HG03159 (cell line): ENCODE measurements around the gene ATG16L2.
"Not testable (repeated sequence)": the region's sequence is repeated elsewhere in the genome, so short reads cannot be mapped to it uniquely, and the experiment has no call there.

Experiments
- ATAC-seq: cut with Tn5 transposase; IDR thresholded peaks from one replicate; pipeline ENCODE4 v1.9.1; 2021; ENCODE audit warnings: mild to moderate bottlenecking, moderate library complexity; ENCODE audit not compliant: unreplicated experiment

The ATG16L2 gene

DNA sequence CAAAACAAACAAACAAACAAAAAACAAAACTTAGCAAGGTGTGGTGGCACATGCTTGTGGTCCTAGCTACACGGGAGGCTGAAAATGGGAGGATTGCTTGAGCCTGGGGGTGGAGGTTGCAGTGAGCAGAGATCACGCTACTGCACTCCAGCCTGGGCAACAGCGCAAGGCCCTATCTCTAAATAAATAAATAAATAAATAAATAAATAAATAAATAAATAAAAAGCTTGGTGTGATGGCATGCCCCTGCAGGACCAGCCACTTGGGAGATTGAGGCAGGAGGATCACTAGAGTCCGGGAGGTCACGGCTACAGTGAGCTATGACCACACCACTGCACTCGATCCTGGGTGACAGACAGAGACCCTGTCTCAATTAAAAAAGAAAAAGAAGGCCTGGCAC is 11.4 kb upstream of the ATG16L2 start:
- no peak for ATAC-seq

DNA sequence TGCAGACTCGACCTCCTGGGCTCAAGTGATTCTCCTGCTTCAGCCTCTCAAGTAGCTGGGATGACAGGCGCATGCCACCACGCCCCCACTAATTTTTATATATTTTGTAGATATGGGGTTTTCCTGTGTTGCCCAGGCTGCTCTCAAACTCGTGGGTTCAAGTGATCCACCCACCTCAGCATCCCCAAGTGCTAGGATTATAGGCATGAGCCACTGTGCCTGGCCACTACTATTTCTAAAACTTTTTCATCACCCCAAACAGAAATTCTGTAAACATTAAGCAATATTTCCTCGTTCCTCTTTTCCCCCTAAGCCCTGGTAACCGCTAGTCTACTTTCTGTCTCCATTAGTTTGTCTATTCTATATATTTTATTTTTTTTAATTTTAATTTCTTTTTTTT is 9.0 kb upstream of the ATG16L2 start:
- ATAC-seq = no peak

DNA sequence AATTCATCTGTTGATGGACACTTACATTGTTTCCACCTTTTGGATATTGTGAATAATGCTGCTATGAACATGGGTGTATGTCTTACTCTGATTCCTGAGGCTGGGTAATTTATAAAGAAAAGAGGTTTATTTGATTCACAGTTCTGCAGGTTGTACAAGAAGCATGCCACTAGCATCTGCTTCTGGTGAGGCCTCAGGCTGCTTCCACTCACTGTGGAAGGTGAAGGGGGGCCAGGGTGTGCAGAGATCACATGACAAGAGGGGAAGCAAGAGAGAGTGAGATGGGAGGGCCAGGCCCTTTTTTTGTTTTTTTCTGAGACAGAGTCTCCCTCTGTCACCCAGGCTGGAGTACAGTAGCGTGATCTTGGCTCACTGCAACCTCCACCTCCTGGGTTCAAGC is 7.8 kb upstream of the ATG16L2 start:
- not testable (repeated sequence) for ATAC-seq

DNA sequence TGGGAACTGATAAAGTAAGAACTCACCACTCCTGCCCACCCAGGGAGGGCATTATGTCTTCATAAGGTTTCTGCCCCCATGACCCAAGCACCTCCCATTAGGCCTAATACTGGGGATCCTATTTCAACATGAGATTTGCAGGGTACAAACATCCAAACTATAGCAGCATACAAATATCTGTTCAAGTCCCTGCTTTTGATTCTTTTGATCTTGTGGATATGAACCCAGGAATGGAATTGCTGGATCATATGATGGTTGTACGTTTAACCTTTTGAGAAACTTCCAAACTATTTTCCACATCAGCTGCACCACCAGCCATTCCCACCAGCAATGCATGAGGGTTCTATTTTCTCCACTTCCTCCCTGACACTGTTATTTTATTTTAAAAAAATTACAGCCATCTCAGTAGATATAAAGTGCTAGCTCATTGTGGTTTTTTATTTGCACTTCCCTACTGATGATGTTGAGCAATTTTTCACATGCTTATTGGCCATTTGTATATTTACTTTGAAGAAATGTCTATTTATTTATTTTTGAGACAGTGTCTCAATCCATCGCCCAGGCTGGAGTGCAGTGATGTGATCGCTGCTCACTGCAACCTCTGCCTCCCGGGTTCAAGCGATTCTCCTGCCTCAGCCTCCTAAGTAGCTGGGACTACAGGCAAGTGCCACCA is 7.1 kb upstream of the ATG16L2 start:
- ATAC-seq = no peak

DNA sequence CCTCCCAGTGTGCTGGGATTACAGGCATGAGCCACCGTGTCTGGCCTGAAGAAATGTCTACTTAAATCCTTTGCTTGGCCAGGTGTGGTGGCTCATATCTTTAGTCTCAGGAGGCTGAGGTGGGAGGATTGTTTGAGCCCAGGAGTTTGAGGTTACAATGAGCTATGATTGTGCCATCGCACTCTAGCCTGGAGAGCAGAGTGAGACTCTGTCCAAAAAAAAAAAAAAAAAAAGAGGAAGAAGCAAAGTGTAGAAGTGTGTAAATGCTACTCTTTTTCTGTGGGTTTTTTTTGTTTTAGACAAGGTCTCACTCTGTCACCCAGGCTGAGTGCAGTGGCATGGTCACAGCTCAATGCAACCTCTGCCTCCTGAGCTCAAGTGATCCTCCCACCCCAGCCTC is 6.4 kb upstream of the ATG16L2 start:
- no peak for ATAC-seq

DNA sequence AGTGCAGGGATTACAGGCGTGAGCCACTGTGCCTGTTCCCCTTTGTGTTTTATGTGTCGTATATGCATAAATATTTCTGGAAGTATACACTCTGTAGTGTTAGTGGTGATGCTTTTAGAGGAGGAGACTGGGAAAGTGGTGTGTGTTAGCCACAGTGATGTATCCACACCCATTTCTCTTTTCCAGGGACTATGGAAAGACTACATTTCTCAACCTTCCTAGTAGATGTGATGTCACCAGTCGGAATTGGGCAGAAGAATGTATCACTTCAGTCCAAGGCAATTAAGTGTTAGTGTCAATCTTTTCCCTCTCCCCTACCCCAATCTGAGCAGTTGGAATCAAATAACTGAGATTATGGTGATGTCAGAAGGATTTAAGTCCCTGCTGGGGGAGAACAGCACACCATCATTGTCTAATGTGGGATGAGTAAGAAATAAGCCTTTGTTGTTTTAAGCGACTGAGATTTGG is 5.8 kb upstream of the ATG16L2 start:
- no peak for ATAC-seq

DNA sequence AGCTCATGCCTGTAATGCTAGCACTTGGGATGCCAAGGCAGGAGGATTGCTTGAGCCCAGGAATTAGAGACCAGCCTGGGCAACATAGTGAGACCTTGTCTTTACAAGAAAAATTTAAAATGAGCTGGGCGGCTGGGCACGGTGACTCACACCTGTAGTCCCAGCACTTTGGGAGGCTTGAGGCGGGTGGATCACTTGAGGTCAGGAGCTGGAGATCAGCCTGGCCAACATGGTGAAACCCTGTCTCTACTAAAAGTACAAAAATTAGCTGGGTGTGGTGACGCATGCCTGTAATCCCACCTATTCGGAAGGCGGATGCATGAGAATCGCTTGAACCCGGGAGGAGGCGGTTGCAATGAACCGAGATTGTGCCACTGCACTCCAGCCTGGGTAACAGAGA is 2.5 kb upstream of the ATG16L2 start:
- not testable (repeated sequence) for ATAC-seq

DNA sequence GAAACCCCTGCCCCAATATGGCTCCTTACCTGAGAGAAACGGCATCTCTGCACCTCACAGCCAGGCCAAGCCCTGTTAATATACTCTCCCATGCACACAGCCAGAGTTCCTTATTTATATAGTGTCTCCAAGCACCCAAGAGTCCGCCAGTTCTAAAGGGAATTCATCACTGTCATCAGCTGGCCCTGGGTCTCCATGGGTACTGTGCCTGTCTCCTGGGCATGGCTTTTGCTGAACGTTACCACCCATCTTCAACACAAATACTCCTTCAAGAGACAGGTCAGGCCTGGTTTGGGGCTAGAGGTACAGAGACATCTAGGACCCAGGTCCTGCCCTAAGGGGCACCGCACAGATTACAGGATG is 1.6 kb upstream of the ATG16L2 start:
- no peak for ATAC-seq

DNA sequence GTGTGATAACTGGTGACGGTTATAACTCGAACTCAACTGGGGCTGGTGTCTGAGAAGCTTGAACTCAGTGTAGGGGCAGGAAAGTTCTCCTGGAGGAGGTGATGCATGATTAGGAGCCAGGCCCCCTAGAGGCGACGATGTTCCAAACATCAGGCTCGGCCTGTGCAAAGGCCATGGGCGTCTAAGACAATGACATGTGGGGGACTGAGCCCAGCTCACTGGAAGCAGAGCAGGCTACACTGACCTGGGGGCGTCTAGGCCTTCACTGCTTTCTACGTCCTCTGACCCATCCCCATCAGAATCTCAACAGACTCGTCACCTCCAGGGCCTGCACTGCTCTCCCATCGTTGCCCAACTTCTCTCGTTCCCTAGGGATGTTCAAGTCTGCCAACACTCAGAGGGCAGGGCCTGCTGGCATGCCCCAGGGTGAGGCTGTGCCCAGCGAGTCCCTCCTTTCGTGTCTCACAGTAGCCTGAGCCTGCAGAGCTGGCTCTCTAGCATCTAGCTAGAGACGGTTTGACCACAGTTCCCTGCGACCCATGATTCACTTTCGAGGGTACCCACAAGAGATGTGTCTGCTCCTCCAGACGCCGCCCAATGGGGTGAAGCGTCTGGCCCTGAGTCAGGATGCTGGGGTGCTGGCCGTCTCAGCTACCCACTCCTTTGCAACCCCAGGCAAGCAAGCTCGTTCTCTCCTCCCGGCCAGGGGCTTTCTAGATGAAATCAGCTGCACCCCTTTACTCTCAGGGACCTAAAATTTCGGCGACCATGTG is 1.1 kb upstream of the ATG16L2 start:
- no peak for ATAC-seq

DNA sequence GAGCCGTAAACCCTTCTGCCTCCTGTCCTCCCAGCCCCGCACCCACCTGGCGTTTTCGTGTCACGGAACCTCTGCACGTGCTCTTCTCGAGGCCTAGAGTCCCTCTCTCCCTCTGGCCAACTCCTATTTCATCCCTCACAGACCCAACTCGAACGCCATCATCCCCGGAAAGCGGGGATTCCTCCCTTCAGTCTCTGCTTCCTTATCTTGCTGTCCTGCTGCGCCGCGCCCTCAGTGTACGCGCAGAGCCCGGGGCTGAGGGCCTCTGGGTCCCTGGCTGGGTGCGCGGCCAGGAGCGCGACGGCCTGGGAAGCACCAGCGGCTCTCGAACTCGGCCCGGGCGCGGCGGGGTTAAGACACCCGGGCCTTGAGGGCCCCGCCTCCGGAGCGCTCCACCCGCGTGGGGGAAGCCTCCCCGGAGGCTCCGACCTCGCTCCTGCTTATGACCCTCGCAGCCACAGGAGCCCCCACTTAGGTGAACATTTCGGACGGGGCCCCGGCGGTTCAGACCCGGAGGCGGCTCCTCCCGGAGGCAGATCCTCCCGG is 398 bp upstream of the ATG16L2 start:
- ATAC-seq = peak; percentile 38

DNA sequence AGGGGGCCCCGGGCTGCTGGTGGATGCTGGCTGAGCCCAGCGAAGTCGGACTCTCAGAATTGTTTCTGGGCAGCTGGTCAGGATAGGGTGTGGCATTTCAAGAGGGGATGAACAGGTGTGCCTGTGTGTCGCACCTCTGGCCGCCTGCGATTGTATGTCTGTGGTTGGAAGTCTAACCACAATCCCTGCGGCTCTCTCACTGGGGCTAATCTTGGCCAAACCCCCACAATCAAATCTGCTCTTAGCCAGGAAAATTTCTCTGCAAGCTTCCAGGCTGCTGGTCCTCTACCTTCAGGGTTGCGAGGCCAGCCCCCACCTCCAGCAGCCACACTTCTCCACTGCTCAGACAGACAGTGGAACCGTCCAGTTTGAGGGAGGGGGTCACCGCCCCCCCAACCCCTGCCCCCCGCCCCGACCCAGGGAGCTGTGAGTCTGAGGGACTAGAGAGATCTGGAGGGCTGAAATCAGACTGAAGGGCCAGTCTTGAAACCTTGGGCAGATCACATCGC is 953 bp downstream of the ATG16L2 start:
- ATAC-seq = peak; percentile 3

DNA sequence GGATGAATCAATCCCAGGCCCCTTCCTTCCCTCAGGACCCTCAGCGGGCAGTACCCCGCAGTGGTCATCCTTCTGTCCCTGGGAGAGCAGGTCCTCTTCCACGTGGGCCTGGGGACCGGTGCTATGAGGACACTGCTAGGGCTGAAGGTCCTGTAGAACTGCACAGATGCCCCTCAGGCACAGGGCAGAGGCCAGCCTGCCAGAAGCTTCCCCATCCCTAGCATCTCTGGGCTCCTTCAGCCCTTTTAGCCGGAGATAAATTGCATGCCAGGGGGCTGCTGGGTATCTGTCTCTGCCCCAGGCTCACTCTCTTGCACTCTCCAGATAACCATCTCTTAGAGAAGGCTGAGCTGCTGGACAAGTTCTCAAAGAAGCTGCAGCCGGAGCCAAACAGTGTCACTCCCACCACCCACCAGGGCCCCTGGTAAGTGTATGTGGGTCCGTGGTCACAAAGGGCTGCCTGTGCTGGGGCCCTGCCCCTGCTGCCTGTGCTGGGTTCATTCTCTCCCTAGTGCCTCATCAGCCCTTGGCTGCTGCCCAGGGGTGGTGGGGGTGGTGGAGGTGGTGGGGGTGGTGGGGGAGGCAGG is 2.3 kb downstream of the ATG16L2 start:
- ATAC-seq = no peak

DNA sequence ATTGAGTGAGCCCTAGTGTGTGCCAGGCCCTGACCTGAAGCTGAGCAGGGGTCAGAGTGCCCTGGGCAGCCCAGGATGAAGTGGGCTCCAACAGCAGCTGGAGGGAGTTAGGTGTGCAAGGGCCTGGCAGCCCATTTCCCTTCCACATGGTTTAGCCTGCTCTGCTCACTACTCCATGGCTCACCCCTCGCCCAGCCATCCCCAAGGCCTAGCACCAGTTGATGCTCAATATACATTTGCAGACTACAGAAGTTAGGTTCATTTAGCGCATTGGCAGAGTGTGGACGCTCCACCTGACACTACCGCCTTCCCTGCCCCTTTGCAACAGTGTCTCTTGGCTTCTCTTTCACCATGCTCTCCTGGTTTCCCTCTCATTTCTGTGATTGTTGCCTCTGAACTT is 3.8 kb downstream of the ATG16L2 start:
- no peak for ATAC-seq

DNA sequence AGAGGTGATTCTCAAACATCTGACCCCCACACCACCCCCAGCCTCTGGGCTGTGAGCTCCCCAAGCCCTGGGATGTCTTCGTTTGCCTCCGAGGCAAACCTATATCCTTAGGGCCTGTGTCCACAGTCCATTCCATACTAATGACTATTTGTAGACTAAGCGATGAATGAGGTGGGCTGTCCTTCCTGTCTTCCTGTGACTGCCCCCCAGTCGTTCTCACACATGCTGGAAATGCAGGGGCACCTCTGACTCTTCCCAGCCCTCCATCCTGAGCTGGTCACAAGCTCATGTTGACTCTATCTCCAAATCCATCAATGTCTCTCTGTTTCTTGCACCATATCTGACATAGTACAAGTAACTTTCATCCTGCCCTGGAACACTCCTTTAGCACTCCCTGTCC is 4.8 kb downstream of the ATG16L2 start:
- ATAC-seq = no peak

DNA sequence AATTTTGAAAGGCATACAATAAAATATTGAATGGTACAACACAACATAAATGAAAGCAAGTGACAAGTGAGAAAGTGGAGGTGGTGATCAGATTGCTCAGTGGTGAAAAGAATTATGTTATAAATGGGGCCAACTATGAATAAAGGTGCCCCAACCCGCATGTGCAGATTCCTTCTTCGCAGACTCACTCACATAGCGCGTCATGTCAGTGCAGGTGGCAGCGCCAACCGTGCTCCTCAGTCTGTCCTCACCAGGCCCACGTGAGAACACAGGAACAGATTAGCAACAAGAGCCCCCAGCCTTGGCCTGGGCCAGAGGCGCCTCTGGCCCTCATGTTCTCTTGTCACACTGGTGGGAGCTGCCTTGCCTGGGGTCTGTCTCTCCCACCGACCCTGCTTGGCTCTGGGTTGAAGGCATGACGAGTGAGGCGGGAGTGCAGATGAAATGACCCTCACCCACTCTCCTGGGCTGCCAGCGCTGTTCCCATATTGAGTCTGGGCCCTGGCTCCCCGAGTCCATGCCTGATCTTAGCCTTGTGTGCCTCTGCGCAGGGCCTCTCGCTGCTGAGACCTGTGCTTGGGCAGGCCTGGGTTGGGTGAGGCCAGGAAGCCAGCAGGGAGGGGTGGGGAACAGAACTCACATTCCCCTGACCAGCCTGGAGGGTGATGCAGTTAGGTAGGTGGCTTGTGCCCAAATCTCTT is 6.4 kb downstream of the ATG16L2 start:
- no peak for ATAC-seq

DNA sequence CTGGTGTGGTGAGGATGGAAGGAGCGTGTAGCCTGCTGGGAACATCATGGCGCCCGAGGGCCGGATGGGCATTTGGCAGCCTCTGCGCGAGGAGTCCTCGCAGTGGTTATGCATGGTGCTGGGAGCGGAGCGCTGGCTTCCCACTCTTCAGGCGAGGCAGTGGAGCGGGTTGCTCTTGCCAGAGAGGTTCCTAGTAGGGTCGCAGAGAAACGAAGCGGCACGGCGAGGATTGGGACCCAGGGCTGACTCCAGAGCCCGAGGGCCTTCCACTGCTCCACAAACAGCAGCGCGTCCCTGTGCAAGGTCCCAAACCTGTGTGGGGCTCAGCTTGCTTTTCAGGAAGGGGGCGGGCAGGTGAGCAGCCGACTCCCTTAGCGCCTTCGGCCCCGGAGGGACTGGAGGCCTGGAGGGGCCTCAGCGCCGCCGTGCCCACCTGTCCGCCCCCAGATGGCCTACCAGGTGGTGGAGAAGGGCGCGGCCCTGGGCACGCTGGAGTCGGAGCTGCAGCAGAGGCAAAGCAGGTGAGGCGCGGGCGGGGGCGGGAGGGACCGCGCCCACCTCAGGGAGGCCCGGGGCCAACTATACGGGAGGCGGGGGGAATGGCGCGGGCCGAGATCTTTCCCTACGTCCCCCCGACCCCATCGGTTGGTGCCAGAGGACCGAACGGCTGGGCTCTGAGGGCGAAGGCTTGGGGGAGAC is 7.2 kb downstream of the ATG16L2 start:
- ATAC-seq = no peak

DNA sequence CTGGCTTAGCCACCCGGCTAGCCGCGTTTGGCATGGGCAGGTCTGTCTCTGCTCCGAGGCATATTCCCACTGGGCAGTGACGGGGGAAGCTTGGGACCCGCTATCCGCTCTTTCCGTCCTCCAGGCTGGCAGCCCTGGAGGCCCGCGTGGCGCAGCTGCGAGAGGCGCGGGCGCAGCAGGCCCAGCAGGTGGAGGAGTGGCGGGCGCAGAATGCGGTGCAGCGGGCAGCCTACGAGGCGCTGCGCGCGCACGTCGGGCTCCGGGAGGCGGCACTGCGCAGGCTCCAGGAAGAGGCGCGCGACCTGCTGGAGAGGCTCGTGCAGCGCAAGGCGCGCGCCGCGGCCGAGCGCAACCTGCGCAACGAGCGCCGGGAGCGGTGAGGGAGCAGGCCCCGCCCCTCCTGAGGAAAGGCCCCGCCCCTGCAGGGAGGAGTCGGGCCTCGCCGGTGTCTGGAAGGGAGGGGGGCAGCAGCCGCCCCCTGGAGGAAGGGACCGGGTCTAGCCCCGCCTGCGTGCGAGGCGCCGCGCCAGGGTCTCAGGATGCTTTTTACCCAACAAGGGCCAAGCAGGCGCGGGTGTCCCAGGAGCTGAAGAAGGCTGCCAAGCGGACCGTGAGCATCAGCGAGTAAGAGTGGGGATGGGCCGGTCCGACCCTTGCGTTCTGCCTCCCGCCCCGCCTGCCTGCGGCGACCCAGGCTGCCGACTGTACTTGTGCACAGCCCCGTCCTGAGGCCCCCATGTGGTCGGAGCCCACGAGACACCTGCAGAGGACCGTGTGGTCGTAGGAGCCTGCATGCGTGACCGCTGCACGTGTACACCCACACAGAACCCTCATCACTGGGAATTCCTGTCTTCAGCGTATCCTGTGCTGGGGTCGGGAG is 7.9 kb downstream of the ATG16L2 start:
- ATAC-seq = no peak

DNA sequence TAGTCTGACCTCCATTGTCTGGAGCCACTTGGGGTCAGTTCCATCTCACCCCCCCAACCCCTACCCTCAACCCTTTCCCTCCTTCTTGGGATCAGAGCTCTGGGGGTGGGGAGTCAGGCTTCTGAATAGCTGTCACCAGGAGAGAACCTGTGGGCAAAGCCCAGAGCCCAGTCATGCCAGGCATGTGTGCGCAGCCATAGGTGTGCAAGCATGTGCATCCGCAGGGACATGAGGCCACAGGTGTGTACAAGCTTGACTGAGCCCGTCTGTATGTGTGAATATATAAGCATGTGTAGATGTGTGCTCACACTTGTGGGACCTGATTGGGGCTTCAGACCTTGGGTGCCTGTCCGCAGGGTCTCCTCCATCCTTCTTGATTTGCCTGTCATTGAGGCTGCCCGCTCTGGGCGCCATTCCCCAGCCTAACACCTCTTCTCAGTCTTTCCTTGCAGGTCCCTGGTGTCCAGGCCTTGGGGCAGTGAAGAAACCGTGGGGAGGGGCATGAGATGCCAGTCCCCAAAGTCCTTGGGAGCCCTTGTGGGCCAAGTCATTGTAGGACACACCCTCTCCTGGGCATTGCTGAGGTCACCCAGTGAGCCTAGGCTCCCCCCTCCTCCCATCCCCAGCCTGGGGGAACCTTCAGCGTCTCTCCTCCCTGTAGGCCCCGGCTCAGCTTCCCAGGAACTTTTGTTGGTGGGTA is 9.0 kb downstream of the ATG16L2 start:
- no peak for ATAC-seq

DNA sequence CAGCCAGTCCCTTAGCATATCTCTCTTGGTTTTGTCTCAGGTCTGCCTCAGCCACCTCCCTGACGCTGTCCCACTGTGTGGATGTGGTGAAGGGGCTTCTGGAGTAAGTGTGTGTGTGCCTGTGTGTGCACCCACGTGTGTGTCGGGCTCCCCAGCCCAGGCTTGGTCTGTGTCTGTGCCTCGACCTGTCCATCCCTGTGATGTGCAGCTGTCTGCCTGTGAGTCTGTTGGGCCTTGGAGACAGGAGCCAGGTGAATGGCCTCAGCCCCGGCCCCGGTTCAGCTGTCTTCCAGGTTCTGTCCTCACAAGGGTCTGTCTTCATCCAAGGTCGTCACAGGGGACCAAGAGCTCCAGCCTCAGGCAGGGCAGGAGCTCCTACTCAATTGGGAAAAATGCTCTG is 9.8 kb downstream of the ATG16L2 start:
- no peak for ATAC-seq
